ENCODE results near the gene KCNH1.

- no peak for TF ChIP-seq GATA2 (IDR thresholded peaks at IDR 0.05; ENCODE audit: low read depth, low read length)
- no peak for TF ChIP-seq GATA3 (IDR thresholded peaks at IDR 0.05; ENCODE audit: low read depth, low read length)
These were observed 7.3 kb downstream of the KCNH1 start for GRCh38 chr1:211126622-211127021.
